T-helper 9 cell (primary cell): ENCODE results near the gene C1orf141.
"Not testable (repeated sequence)": the region's sequence is repeated elsewhere in the genome, so short reads cannot be mapped to it uniquely, and the experiment has no call there.

ENCODE experiments used
- DNase-seq: peaks from one replicate; pipeline ENCODE4 v3.0.0-alpha.2; 2020
- total RNA-seq, 2 donors: gene quantifications; one replicate each; lab custom pipeline; 2026; lab: John Stamatoyannopoulos, UW

The C1orf141 gene
- 0 reads per million in 2 donors for total RNA-seq

GRCh38 chr1:67134695-67135094 lies at the start of gene C1orf141:
TSS of gene C1orf141 (minus strand) at chr1:67134970. CDS start at chr1:67127240, 7,730 bp downstream.
- DNase-seq = no peak

DNA sequence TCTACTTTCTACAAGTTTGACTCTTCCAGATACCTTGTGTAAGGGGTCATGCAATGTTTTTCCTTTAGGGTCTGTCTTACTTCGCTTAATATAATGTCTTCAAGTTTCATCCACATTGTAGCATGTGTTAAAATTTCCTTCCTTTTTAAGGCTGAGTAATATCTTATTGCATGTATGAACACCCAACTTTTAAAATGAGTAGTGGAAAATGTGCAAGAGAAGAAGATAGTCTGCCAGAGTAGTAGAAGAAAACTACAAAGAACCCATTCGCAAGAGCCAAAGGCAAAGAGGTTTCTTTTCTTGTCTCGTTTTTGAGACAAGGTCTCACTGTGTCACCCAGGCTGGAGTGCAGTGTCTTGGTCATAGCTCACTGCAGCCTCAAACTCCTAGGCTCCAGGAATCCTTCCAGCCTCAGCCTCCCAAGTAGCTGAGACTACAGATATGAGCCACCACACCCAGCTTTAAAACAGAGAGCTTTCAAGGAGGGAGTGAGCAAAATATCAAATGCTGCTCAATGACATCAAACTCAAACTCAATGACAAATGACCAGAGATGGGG lies 40.8 kb upstream of the C1orf141 start:
- DNase-seq = no peak

DNA sequence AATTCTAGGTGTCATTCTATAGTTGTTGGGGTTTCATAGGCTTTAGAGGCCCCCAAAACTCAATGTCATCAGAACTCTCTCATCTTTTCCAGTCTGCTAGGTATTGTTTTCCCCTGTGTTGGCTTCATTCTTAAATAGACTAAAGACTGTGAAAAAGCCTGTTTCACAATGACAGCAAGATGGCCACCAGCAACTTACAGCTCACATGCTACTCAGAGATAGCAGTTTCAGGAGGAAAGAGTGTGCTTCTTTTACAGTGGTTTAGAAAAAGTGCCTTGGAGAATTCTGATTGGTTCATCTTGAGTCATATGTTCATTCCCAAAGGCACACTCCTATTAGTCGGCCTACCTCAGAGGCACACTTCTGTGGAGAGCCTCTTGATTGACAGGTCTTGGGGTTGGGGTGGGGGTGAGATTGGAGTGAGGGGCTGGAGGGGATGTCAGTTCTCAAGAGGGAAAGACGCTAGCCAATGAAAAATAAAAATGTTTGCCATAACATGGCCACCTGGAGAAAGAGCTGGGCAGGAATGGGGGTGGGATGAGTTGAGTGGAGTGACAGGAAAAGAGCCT lies 40.0 kb upstream of the C1orf141 start:
- DNase-seq = no peak

GRCh38 chr1:67173988-67174387 lies 39.2 kb upstream of the C1orf141 start:
- DNase-seq = no peak

- no peak for DNase-seq
Measured at GRCh38 chr1:67171978-67172377, 37.2 kb upstream of the C1orf141 start.

- no peak for DNase-seq
Measured at GRCh38 chr1:67171574-67171955, 36.8 kb upstream of the C1orf141 start.

DNA sequence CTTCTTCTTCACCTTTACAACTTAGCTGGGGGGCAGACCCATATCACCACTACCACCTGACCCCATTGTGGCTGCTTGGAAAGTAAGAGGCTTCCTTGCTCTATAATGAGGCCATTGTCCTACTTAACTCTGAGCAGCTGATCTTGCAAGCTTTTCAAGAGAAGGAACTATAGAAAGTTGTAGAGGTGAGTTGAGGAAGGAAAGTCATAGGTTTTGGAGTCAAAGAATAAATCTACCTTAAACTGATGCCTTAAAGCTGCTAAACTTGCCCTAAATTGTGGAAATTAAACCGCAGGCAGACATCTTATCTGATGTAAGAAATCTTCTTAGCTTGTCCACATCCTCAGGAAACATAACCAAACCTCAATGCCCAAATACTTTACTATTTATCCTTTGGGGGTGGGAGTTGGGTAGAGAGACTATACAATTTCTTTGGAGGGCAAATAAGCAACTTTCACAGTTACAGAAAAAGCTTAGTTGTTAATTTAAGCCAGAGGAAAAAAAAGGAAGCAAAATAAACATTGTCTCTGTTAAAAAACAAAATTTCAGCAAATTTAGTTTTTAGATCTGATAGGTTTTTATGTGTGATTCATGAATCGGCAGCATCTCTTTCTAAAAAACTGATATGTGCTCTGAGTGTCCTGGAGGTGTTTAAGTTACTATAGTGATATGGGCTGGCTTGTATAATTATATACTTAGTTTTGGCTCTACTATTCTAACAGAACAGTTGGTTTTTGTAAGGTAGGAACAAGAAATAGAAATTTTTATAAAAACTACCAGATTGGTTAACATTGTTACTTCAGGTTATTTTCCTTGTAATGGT lies 36.2 kb upstream of the C1orf141 start:
- peak; percentile 6 for DNase-seq

- no peak for DNase-seq
Measured at GRCh38 chr1:67169932-67170331, 35.2 kb upstream of the C1orf141 start.

DNA sequence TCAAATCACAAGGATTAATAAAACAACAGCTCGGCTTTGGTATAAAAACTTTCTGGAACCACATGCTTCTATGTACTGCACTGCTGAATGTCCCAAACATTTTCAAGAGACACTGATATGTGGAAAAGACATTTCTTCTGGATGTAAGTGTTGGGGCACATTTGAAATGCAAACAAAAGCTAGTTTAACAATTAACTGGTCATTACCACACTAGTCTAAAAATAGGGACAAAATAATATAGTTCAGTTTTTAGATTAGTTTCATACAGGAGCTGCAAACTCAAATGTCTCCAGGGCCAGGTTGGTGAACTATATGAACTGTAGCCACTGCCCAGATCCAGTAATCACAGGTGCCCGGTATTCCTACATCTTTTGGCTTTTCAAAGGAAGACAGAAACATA lies 34.7 kb upstream of the C1orf141 start:
- no peak for DNase-seq

GRCh38 chr1:67166196-67166595 lies 31.4 kb upstream of the C1orf141 start, which contains the start of gene IL23R:
TSS of gene IL23R (plus strand) at chr1:67166454. CDS start at chr1:67168121, 1,667 bp downstream.
- DNase-seq = peak; percentile 13

- no peak for DNase-seq
Measured at GRCh38 chr1:67165468-67166041, 30.8 kb upstream of the C1orf141 start.

- no peak for DNase-seq
Measured at GRCh38 chr1:67162954-67163353, 28.2 kb upstream of the C1orf141 start.

DNA sequence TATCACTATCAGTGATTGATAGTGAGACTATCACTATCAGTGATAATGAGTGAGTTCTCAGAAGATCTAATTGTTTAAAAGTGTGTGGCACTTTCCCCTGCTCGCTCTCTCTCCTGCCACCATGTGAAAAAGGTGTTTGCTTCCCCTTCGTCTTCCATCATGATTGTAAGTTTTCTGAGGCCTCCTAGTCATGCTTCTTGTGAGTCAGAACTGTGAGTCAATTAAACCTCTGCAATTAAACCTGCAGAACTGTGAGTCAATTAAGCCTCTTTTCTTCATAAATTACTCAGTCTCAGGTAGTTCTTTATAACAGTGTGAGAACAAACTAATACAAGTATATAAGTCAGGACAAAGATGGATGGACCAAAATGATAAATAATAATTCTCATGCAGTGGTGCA lies 24.5 kb upstream of the C1orf141 start:
- DNase-seq = no peak

DNA sequence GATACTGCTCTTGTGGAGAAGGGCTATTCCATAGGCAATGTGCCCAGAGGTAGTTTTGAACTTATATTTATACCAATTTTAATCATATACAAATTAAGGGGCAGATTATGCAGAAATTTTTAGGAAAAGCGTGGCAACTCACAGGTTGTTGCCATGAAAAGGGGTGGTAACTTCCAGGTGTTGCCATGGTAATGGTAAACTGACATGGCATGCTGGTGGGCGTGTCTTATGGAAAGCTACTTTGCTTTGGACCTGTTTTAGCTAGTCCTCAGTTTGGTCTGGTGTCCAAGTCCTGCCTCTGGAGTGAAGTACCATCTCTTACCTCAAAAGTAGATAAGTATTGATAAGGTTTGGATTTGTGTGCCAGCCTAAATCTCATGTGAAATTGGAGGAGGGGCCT lies 23.6 kb upstream of the C1orf141 start:
- no peak for DNase-seq

DNA sequence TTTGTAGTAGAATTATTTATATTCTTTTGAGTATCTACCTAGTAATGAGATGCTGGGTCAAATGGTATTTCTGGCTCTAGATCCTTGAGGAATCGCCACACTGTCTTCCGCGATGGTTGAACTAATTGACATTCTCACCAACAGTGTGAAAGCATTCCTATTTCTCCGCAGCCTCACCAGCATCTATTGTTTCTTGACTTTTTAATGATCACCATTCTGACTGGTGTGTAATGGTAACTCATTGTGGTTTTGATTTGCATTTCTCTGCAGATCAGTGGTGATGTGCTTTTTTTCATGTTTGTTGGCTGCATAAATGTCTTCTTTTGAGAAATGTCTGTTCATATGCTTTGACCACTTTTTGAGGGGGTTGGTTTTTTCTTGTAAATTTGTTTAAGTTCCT lies 16.2 kb upstream of the C1orf141 start:
- no peak for DNase-seq

GRCh38 chr1:67149179-67149770 lies 14.5 kb upstream of the C1orf141 start:
- peak; percentile 21 for DNase-seq

DNA sequence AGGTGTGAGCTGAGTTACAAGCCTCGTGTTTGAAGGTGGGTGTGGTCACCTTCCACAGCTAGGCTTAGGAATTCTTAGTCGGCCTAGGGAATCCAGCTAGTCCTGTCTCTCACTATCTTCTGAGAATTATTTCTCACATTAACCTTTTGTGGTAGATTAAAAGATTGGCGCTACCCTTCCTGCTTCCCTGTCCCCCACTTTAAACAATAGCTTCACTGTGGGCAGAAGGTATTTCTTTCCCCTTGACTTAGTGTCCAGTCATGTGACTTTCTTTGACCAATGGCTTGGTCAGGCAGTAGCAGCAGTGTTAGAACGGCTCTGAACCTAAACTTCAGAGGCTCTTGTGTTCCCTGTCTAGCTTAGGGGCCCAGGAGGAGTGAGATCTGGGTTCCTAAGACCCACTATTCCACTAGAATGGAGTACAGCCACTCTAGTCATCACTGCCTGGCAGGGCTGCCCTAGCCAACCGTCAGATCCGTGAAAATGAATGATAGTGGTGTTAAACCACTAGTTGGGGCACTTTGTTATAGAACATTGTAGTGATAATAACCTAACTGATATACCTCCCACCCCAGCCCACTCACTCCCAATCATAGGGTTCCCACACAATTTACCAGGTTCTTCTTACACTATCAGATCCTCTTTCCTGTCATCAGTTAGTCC lies 13.9 kb upstream of the C1orf141 start:
- DNase-seq = no peak

DNA sequence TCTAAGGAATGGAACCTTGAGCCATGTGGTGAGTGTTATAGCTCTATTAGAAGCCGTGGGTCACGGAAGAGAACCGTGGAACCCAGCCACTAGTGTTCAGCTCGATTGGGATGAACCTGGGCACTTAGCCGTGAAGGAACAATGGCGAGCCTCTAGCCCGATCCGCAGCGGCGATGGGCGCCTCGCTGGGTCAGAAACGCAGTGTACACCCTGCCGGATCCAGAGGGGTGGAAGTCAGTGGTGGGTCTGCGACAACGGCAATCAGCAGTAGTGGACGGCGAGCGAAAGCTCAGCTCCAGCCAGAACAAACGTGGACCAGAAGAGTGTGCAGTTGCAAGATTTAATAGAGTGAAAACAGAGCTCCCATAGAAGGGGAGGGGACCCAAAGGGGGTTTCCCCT lies 13.2 kb upstream of the C1orf141 start:
- DNase-seq = not testable (repeated sequence)

GRCh38 chr1:67146539-67146938 lies 11.8 kb upstream of the C1orf141 start:
- no peak for DNase-seq

DNA sequence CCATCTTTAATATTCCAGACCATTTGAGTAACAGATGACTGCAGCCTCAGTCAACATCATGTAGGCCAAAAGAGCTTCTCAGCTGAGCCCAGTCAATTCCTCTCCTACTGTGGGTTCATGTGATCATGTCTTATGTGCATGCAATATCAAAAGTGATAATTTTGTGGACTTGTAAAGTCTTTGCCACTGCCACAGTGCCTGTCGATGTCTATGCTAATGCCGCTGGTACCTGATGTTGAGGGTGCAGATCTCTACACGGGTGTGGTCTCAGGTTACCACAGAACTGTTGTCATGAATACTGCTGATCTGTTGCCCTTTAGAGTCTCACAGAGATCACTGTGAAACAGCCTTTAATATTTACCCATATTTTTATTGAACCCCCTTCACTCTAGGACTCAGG lies 11.3 kb upstream of the C1orf141 start:
- DNase-seq = no peak

DNA sequence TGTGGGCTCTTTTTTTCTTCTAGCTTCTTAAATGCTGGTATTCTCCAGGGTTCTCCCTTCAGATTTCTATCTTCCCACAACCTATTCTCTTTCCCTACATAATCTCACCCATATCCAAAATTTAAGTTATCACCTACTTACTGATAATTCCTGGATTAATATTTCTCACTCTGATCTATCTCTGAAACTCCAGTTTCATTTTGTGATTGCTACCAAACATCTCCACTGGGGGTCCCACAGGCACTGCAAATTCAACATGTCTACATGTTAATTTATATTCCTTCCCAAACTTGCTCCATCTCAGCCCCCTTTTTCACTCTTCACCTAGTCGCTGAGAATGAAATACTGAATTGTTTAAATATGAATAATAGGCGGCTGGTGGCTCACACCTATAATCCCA lies 9.9 kb upstream of the C1orf141 start:
- no peak for DNase-seq

- DNase-seq = no peak
Measured at GRCh38 chr1:67143966-67144365, 9.2 kb upstream of the C1orf141 start.

GRCh38 chr1:67142931-67143330 lies 8.2 kb upstream of the C1orf141 start:
- no peak for DNase-seq
